ENCODE measurements around the gene RPH3AL. TPM values are rescaled to one million over a fixed set of nuclear protein-coding genes. Genes with fewer than 3 reads are reported as not detected.

RPH3AL gene
- total RNA-seq, 1 donor from 2014 or later = 3.5 TPM

- no peaks in the 10 kb centered on the region for H3K4me1 Mint-ChIP-seq (ENCODE audit: low read depth)
- H3K27me3 Mint-ChIP-seq (ENCODE audit: low read depth) = no peaks in the 10 kb centered on the region
- no peaks in the 10 kb centered on the region for H3K36me3 Mint-ChIP-seq (ENCODE audit: low read depth)
- H3K4me3 Mint-ChIP-seq (ENCODE audit: low read depth) = no peak overlapping the region
- DNase-seq (ENCODE audit: low spot score) = no peak
- no peak overlapping the region for H3K27ac Mint-ChIP-seq
- H3K9me3 Mint-ChIP-seq = peaks cover 11% of the 10 kb centered on the region
- intact Hi-C loops (cut with micrococcal nuclease) = no loop called here
These were observed 42.2 kb downstream of the RPH3AL start for GRCh38 chr17:310111-311010.

- no peaks in the 10 kb centered on the region for H3K36me3 Mint-ChIP-seq (ENCODE audit: low read depth)
- no peak overlapping the region for H3K27ac Mint-ChIP-seq
- no peak overlapping the region for H3K4me3 Mint-ChIP-seq (ENCODE audit: low read depth)
- H3K4me1 Mint-ChIP-seq (ENCODE audit: low read depth) = no peaks in the 10 kb centered on the region
- intact Hi-C loops (cut with micrococcal nuclease) = no loop called here
- H3K27me3 Mint-ChIP-seq (ENCODE audit: low read depth) = no peaks in the 10 kb centered on the region
- H3K9me3 Mint-ChIP-seq = peaks cover 1% of the 10 kb centered on the region
- no peak for DNase-seq (ENCODE audit: low spot score)
These were observed 43.2 kb downstream of the RPH3AL start for GRCh38 chr17:309361-309888.

GRCh38 chr17:307741-308507 is 44.7 kb downstream of the RPH3AL start:
- Mint-ChIP-seq H3K27me3 (ENCODE audit: low read depth) (no peaks in the 10 kb centered on the region), H3K4me1 (ENCODE audit: low read depth) (no peaks in the 10 kb centered on the region), H3K9me3 (no peaks in the 10 kb centered on the region), H3K36me3 (ENCODE audit: low read depth) (no peaks in the 10 kb centered on the region), H3K4me3 (ENCODE audit: low read depth) (no peak overlapping the region), H3K27ac (no peak overlapping the region)
- no peak for DNase-seq (ENCODE audit: low spot score)
- intact Hi-C loops (cut with micrococcal nuclease) = no loop called here

- Mint-ChIP-seq H3K27me3 (ENCODE audit: low read depth) (no peaks in the 10 kb centered on the region), H3K4me1 (ENCODE audit: low read depth) (no peaks in the 10 kb centered on the region), H3K27ac (no peak overlapping the region), H3K9me3 (no peaks in the 10 kb centered on the region), H3K36me3 (ENCODE audit: low read depth) (no peaks in the 10 kb centered on the region), H3K4me3 (ENCODE audit: low read depth) (no peak overlapping the region)
- no peak for DNase-seq (ENCODE audit: low spot score)
- intact Hi-C loops (cut with micrococcal nuclease) = no loop called here
These were observed 45.3 kb downstream of the RPH3AL start for GRCh38 chr17:307295-307691.

- Mint-ChIP-seq H3K4me1 (ENCODE audit: low read depth) (no peaks in the 10 kb centered on the region), H3K36me3 (ENCODE audit: low read depth) (no peaks in the 10 kb centered on the region), H3K9me3 (no peaks in the 10 kb centered on the region), H3K27ac (no peak overlapping the region), H3K27me3 (ENCODE audit: low read depth) (no peaks in the 10 kb centered on the region), H3K4me3 (ENCODE audit: low read depth) (no peak overlapping the region)
- no peak for DNase-seq (ENCODE audit: low spot score)
- intact Hi-C loops (cut with micrococcal nuclease) = no loop called here
These were observed 45.9 kb downstream of the RPH3AL start for GRCh38 chr17:306536-307294.

- H3K27ac Mint-ChIP-seq = no peak overlapping the region
- DNase-seq (ENCODE audit: low spot score) = no peak
- no peaks in the 10 kb centered on the region for H3K36me3 Mint-ChIP-seq (ENCODE audit: low read depth)
- H3K27me3 Mint-ChIP-seq (ENCODE audit: low read depth) = no peaks in the 10 kb centered on the region
- no peaks in the 10 kb centered on the region for H3K4me1 Mint-ChIP-seq (ENCODE audit: low read depth)
- no peaks in the 10 kb centered on the region for H3K9me3 Mint-ChIP-seq
- intact Hi-C loops (cut with micrococcal nuclease) = no loop called here
- no peak overlapping the region for H3K4me3 Mint-ChIP-seq (ENCODE audit: low read depth)
These were observed 46.5 kb downstream of the RPH3AL start for GRCh38 chr17:306116-306515.

GRCh38 chr17:305090-305976 is 47.3 kb downstream of the RPH3AL start:
- no peak for DNase-seq (ENCODE audit: low spot score)
- Mint-ChIP-seq H3K9me3 (no peaks in the 10 kb centered on the region), H3K4me1 (ENCODE audit: low read depth) (no peaks in the 10 kb centered on the region), H3K36me3 (ENCODE audit: low read depth) (no peaks in the 10 kb centered on the region), H3K27me3 (ENCODE audit: low read depth) (no peaks in the 10 kb centered on the region), H3K4me3 (ENCODE audit: low read depth) (no peak overlapping the region), H3K27ac (no peak overlapping the region)
- intact Hi-C loops (cut with micrococcal nuclease) = no loop called here

GRCh38 chr17:304461-304860 is 48.1 kb downstream of the RPH3AL start:
- Mint-ChIP-seq H3K4me1 (ENCODE audit: low read depth) (no peaks in the 10 kb centered on the region), H3K4me3 (ENCODE audit: low read depth) (no peak overlapping the region)
- intact Hi-C loops (cut with micrococcal nuclease) = no loop called here

GRCh38 chr17:303168-303567 is 49.4 kb downstream of the RPH3AL start:
- Mint-ChIP-seq H3K4me1 (ENCODE audit: low read depth) (no peaks in the 10 kb centered on the region), H3K9me3 (no peaks in the 10 kb centered on the region), H3K27me3 (ENCODE audit: low read depth) (no peaks in the 10 kb centered on the region), H3K27ac (no peak overlapping the region), H3K4me3 (ENCODE audit: low read depth) (no peak overlapping the region), H3K36me3 (ENCODE audit: low read depth) (no peaks in the 10 kb centered on the region)
- no peak for DNase-seq (ENCODE audit: low spot score)
- intact Hi-C loops (cut with micrococcal nuclease) = no loop called here

More at GRCh38 chr17:304461-304860, 48.1 kb downstream of the RPH3AL start:
- no peaks in the 10 kb centered on the region for H3K27me3 Mint-ChIP-seq (ENCODE audit: low read depth)
- H3K27ac Mint-ChIP-seq = no peak overlapping the region
- no peaks in the 10 kb centered on the region for H3K36me3 Mint-ChIP-seq (ENCODE audit: low read depth)
- no peaks in the 10 kb centered on the region for H3K9me3 Mint-ChIP-seq
- DNase-seq (ENCODE audit: low spot score) = no peak

- Mint-ChIP-seq H3K27me3 (ENCODE audit: low read depth) (no peaks in the 10 kb centered on the region), H3K36me3 (ENCODE audit: low read depth) (no peaks in the 10 kb centered on the region), H3K4me1 (ENCODE audit: low read depth) (no peaks in the 10 kb centered on the region), H3K27ac (no peak overlapping the region), H3K9me3 (no peaks in the 10 kb centered on the region), H3K4me3 (ENCODE audit: low read depth) (no peak overlapping the region)
- intact Hi-C loops (cut with micrococcal nuclease) = no loop called here
- no peak for DNase-seq (ENCODE audit: low spot score)
These were observed 50.3 kb downstream of the RPH3AL start for GRCh38 chr17:302300-302698.

- DNase-seq (ENCODE audit: low spot score) = no peak
- Mint-ChIP-seq H3K36me3 (ENCODE audit: low read depth) (no peaks in the 10 kb centered on the region), H3K4me1 (ENCODE audit: low read depth) (no peaks in the 10 kb centered on the region), H3K27ac (no peak overlapping the region), H3K27me3 (ENCODE audit: low read depth) (no peaks in the 10 kb centered on the region), H3K9me3 (no peaks in the 10 kb centered on the region), H3K4me3 (ENCODE audit: low read depth) (no peak overlapping the region)
- intact Hi-C loops (cut with micrococcal nuclease) = no loop called here
These were observed 50.8 kb downstream of the RPH3AL start for GRCh38 chr17:301681-302299.

Measured in activated T-helper 2 cell treated with anti-CD3 and anti-CD28 coated beads, Interferon-gamma antibody, Interleukin-2, Interleukin-4, amounts not matched to agents 10 μg/mL and 5 μg/mL and 100 μg/mL, durations not matched to agents 14 hours and 24 hours and 36 hours (primary cell).